ENCODE results near the gene SENP2.
A peak's percentile ranks its signal among the peaks of the same experiment; 100 is the strongest.
"Not testable (repeated sequence)": the region's sequence is repeated elsewhere in the genome, so short reads cannot be mapped to it uniquely, and the experiment has no call there.

The SENP2 gene

DNA sequence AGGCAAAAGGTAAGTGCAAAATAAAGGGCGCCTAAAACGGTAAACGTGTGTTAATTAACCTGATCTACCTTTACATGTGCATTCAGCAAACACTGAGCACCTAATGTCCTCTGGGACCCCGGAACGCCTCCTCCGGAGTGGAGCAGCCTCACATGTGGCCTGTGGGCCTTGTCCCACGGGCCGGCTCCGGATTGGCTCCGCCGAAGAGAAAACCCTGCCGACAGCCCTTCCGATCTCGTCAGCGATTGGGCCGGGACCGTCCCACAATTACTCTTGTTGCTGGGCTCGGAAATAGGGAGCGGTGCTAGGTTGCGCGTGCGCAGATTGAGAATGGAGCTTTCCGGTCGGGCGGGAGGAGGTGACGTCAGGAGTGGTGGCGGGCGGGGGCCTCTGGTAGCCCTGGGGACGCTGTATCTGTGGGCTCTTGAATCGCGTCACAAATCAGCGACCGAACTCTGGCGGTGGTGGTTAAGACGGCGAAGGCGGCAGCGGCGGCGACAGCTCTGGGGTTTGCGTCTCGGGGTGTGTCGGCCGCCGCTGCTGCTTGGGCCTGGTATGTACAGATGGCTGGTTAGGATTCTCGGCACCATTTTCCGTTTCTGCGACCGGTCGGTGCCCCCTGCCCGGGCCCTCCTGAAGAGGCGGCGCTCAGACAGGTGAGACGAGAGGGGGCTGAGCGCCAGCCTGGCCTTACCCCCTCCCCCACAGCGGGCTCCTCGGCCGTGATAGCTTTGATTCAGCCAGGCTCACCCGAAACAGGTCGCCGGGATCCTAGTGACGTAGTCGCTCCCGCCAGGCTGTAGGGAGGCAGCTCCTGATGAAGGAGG lies at the start of gene SENP2:
Gene SENP2 (plus strand): TSS at position 437 of the 827 bp plus-strand sequence. CDS start 119 bp downstream, at position 556.
- DNase-seq, result peak; percentile 100

DNA sequence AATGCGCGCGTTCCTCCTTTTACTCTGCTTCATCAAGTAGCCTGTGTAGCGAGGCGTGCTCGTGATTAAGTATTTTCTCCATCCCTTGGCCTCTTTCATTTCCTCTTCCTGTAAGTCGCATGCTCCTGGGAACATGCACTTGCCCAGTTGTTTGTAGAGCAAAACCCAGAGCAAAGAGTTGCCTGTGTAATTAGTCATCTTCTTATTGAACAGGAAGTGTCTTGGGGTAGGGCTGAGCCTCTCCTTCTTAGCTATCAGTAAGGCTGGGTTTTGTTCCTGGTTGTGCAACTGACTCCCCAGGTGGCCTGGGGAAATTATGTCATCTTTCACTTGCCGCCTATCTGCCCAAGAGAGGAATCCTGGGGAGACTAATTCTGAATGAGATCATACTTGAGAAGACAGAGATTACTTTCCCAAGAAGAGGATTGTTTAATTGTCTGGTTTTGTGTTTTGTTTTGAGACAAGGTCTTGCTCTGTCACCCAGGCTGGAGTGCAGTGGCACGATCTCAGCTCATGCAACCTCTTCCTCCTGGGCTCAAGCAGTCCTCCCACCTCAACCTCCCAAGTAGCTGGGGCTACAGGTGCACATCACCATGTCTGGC lies 48.6 kb upstream of the SENP2 start:
- DNase-seq, result no peak

DNA sequence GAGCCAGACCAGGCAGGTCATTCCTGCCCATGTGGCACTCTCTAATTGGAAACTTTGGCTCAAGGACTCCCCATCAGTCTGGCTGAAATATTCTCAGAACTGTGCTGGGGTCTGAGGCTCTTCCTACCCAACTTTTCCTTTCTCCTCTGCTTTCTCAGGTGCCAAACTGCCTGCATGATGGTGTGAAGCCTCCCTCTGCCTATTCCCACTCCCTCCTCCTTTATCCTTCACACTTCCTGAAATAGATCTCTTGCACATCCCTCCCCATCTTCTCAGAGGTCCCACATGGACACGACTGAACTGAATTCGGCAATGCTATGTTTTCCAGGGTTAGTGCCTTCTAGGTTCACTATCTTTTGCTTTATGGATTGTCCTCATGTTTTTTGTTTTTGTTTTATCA lies 46.2 kb upstream of the SENP2 start:
- DNase-seq, result no peak

DNA sequence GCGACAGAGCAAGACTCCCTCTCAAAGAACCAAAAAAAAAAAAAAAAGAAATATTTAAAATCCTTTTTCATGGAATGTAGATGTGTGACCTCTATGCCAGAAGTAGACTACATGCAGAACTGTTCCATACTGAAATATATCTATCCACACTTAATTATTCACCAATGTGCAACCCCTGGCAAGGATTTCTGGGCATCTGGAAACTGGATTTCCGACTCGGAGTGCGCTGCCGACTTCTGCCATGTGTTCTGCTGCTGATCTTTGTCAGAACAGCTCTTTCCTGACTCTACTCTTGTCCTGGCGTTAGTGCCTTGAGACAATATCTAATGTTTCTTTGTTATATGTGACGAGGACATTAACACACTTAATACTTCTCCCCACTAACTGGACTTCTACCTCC lies 45.4 kb upstream of the SENP2 start:
- no peak for DNase-seq

DNA sequence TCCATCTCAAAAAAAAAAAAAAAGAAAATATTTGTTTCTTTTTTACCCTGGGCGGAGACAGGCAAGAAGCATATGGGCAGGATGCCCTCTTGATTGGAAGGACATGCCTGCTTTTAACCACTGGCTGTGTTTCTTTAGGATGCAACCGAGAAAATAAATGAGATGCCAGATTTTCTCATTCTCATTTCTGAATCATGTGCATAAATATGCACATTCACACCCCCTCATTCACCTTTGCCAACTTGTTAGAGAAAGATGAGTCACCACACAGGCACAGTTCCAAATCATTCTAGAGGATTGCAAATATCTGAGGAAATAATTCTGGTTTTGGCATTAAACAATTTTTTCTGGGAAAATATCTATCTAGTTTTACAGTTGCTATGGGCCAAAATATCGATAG lies 37.0 kb upstream of the SENP2 start:
- no peak for DNase-seq

DNA sequence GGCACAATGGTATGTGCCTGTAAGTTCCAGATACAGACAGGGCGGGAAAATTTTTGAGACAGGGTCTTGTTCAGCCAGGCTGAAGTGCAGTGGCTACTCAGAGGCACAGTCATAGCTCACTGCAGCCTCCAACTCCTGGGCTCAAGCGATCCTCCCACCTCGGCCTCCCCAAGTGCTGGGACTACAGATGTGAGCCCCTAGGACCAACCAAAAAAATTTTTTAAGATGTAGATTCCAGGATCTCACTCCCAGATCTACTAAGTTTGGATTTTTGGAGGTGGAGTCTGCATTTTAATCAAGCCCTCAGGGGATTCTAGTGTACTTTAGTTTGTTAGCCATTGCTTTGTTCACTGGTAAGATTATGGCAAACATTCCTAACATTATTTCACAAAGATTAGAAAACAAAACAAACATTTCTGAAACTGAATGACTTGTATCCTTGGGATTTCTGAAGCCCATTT lies 36.4 kb upstream of the SENP2 start:
- no peak for DNase-seq

DNA sequence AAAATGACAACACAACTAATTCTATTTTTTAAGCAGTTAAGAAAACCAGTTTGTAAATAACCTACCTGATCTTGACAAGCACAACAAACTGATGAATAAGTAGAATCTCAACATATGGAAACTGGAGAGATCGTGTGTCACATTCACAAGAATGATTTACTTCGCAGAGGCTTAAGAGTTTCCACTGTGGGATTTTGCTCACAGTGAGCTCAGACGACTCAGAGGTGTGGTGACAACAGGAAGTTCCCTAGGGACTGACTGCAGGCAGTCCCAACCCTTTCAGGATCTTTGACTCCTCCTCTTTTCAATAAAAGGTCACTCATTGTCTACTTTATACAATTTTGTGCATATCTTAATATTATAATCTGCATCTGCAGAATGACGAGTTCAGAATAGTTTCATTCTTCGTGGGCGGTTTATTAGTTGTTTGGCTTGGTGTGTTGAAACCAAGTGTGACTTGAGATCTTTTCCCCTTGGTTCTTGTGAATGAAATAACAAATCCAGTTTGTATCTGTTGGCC lies 33.7 kb upstream of the SENP2 start, which contains the start of gene LIPH:
Gene LIPH (minus strand): TSS at position 231 of the 520 bp plus-strand sequence. CDS start 117 bp downstream, at position 114.
- DNase-seq, result no peak

DNA sequence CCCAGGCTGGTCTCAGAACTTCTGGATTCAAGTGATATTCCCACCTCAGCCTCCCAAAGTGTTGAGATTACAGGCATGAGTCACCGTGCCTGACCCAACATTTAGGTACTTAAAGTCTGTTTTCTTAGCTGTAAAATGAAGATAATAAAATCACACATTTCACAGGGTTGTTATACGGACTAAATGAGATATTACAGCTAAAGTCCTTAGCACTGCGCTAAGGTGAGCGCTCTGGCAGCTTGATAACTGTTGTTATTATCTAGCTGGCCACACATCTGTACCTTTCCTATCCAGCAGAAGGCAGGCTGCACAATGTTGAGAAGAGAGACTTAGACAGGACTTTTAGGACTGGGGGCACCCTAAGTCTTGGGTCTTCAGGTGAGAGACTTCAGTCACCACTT lies 31.0 kb upstream of the SENP2 start:
- no peak for DNase-seq

DNA sequence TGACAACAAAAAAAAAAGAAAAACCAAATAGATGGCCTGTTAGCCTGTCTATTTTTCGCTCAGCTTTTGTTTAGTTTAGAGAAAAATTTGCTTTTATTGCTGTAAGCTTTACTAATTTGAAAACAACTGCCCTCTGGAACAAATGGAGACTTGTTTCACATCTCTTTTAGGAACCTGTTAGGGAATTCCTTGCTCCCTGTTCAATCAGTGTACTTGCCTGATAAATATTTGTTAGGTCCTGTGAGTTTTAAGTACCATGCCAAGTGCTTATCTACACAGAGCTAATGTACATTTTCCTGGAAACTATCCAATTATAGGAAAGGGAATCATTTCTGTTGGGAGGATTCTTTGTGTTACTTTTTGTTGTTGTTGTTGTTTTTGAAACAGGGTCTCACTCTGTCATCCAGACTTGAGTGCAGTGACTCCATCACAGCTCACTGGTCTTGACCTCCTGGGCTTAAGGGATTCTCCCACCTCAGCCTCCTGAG lies 30.2 kb upstream of the SENP2 start:
- no peak for DNase-seq

DNA sequence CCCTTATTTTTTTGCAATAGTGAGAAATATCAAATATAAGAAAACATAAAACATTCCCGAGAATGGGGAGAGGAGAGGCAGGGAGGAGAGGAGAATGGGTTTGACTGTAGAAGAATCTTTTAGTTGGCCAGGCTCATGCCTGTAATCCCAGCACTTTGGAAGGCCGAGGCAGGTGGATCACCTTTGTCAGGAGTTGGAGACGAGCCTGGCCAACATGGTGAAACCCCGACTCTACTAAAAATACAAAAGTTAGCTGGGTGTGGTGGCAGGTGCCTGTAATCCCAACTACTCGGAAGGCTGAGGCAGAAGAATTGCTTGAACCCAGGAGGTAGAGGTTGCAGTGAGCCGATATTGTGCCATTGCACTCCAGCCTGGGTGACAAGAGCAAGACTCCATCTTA lies 29.5 kb upstream of the SENP2 start:
- not testable (repeated sequence) for DNase-seq

DNA sequence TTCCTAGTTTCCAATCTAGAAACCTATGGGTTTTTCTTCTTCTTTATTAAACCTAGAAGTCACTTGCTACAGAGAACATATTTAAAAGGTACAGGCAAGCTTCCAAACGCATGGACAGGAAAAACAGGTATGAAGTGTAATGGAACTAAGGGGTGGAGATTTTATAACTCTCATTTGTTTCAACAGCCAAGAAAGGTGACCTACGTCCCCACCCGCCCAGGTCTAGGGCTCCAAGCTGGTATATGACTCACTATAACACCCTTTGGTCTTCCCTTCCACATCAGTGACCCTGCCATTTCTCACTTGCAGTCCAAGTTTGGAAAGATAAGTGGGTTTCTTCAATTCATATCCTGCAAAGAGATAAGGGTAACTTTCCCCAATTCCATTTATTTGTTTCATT lies 27.7 kb upstream of the SENP2 start:
- DNase-seq, result no peak

DNA sequence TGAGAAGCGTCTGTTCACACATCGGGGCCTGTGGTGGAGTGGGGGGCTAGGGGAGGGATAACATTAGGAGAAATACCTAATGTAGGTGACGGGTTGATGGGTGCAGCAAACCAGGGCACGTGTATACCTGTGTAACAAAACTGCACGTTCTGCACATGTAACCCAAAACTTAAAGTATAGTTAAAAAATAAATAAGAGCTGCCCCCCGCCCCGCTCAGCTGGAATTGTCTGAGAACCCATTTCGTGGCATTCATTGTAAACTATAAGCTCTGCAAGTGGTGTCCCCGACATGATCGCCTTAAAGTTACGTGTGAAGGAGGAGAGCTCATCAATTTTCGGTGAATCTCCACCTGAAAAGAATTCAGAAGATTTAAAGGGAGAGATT lies 26.4 kb upstream of the SENP2 start:
- DNase-seq, result no peak

DNA sequence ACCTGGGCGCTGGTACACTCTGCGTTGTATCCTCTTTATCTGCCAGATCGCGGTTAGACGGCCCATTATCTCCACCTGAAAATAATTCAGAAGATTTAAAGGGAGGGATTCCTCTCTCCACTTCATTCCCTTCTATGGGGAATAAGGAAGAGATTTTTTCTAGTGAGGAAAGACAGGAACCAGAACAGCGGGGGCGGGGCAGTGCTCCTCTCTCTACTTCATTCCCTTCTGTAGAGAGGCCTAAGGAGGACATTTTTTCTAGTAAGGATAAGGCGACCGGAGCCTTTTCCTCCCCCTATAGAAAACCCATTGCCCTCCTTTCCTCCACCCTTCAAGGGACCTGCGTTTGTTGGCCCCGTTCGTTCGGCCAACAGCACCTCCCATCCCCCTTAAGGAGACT lies 25.4 kb upstream of the SENP2 start:
- peak; percentile 36 for DNase-seq

DNA sequence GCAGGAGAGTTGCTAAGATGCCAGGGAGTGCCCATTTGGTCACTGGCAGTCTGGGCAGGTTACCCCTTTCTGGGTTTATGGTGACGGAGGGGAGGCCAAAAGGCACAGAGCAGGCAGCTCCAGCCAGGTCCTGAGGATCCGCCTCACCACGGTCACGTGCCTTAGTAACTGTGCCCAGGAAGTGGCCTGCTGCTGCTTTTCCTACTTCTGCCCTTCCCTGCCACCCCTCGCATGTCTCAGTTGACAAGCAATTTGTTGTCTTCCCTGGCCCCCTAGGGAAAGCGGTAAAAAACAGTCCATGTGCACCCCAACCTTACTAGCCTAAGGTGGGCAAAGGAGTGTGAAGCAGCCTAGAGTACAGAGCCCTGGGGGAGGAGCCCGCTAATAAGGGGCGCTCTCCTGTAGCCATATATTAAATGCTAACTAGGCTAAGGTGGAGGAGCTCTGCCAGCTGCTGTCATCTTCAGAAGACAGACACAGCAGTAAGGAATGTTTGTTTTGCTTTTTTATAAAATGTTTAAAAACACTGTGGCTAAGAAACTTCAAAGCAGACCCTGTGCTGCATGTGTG lies 24.6 kb upstream of the SENP2 start:
- DNase-seq, result peak; percentile 50

DNA sequence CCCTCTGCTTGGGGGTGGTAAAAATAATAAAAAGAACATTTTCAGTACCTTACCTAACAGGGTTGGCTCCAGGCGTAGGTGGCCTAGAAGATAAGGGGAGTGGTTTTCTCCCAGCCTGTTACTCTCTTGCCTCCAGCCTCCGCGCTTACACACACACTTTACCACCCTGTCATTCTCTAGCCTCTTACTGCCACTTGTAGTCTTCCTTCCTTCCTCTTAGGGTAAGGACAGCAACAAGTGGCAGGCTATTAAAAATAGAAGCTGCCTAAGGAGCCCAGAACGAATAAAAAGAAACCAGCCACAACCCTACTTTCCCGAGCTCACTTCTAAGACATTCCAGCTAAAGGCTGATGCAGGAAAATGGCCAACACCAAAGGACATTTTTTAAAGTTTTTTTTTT lies 24.1 kb upstream of the SENP2 start:
- DNase-seq, result peak; percentile 59

DNA sequence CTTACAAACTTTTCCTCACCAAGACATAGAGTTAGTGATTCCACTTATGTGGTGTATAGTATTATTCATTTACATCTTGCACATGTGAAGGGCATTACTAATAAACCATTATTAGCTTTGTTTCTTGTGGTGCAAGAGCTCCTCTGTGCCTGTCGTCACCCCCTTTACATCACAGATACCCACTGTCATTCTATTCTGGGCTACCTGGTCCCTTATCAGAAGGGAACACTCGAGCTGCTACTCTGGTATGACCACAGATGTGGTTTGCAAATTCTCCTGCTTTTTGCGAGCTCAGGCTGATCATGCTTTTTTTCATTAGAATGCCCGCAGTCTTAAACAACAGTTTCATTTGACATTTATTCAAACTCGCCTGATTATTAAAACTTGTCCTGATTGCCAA lies 13.9 kb upstream of the SENP2 start:
- no peak for DNase-seq

DNA sequence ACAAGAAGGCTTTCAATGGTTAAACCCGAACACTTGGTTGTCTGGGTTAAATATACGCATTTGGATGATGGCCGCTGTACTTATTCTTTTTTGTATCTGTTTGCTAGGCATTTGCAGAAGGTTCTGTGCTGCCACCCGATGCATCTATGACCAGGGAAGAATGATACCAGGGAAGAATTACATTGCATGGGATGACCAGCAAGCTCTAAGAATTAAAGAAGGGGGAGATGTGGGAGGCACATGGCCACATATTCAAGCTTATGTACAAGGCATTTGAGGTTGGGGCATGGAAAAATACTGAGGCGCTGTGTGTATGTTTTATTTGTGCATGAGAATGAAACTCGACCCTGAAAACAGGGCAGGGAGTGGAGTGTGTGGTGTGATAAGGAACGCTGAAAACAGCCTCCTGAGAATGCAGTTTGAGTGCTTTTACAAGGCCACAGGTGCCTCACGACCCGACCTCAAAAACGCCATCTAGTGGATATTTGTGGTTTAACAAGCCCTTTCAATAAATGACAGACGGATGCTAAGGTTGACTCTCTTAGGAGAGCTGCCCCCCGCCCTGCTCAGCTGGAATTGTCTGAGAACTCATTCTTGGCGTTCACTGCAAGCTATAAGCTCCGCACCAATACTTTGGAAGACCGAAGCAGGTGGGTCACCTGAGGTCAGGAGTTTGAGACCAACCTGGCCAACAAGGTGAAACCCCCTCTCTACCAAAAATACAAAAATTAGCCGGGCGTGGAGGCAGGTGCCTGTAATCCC lies 10.8 kb upstream of the SENP2 start:
- DNase-seq, result peak; percentile 65

DNA sequence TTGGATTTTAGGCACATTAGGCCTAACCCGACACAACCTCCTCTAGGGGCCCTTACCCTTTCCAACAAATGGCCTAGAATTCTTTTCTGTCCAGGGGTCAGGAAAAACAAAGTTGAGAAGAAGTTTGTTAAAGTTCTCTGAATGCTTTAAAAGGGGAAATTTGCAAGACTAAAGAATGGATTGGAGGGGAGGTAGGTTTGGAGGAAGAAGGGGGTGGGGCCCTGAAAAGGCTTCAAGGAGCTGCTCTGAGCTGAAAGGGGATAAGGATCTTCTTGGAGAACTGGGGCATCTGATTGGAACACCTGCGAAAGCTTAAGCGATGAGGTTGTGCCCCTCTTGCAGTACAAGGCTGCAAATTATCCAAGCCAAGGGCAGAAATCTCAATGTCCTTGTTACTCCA lies 3.9 kb upstream of the SENP2 start:
- no peak for DNase-seq

DNA sequence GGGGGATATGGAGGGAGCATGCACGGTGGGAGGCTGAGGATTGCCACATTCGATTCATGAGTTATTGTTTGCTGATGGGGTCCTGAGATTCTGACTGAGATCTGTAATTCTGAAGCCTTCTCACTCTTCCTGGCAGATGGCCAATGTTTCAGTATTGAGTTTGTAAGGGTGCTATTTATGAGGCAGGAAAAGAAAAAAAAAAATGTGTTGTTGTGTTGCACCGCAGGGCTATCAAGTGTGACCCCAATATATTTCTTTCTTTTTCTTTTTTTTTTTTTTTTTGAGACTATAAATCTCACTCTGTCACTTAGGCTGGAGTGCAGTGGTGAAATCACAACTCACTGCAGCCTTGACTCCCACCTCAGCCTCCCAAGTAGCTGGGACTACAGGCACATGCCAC lies 3.2 kb upstream of the SENP2 start:
- DNase-seq, result no peak

DNA sequence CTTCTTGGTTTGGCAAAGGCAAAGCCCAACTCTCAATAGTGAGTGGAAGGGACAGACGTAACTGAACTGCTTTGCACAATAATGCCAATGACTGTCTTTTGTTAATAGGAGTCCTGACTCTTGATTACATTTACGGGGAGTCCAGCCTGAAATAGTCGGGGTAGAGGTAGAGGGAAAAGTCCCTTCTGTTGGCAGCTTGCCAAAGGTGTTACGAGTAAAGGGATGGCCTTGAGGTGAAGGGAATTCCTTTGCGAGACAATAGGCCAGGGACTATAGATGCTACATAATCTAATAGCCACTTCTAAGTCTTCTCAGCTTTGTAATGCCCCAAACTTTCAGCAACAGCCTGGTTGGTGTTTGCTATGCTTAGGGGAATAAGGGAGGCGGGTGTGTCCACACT lies 2.2 kb upstream of the SENP2 start:
- DNase-seq, result no peak

DNA sequence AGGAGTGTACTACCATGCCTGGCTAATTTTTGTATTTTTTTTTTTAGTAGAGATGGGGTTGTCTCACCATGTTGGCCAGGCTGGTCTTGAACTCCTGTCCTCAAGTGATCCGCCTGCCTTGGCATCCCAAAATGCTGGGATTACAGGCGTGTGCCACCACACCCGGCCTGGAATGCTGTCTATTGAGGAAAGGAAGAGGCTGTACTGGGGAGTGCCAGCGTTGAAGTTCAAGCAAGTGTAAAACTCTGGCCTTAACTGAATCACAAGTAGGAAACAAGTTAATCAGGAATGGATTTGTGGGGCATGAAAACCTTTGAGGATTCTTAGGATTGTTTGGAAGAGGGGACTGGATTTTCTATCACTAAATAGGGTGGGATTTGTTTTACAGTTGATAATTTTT lies 1.4 kb upstream of the SENP2 start:
- DNase-seq, result no peak

DNA sequence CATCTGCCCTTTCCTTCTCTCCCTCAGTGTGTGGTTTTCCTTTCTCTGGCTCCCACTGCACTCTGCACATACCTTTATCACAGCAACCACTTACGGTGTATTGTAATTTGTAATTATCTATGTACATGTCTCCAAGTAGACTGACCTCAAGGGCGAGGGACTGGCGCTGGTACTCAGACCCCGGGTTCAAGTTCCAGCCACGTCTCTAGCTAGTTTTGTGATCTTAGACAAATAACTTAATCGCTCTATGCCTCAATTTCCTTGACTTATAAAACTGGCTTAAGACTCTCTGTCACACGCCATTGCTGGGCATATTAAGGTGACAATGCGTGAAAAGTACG lies 607 bp upstream of the SENP2 start:
- peak; percentile 49 for DNase-seq

DNA sequence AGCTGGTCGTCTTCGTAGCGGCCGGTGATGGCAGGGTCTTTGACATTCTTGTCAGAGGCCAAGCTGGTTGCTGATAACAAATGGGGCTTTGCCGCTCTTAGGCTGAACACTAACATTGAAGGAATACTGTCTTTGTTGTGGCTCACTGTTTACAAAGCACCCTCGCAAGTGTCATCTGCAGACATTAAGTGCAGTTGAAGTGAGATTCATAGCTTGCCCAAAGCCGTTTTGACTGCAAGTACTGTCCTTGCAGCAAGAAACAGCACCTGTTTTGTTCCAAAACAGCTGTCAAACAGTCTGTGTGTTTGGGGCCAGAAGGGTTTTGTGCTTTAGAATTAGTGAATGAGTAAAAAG lies 568 bp downstream of the SENP2 start:
- DNase-seq, result no peak

All from islet precursor cell (in vitro differentiated cells).